GM19455 (cell line): ENCODE data around the gene CAPRIN1.
"Not testable (repeated sequence)": the region's sequence is repeated elsewhere in the genome, so short reads cannot be mapped to it uniquely, and the experiment has no call there.

Experiments
- ATAC-seq: cut with Tn5 transposase; IDR thresholded peaks from one replicate; pipeline ENCODE4 v1.9.1; 2021; ENCODE audit not compliant: unreplicated experiment

Gene CAPRIN1

GRCh38 chr11:34084637-34085036, 33.1 kb downstream of the CAPRIN1 start:
- no peak for ATAC-seq

GRCh38 chr11:34086554-34087283, 35.2 kb downstream of the CAPRIN1 start:
- ATAC-seq = no peak

DNA sequence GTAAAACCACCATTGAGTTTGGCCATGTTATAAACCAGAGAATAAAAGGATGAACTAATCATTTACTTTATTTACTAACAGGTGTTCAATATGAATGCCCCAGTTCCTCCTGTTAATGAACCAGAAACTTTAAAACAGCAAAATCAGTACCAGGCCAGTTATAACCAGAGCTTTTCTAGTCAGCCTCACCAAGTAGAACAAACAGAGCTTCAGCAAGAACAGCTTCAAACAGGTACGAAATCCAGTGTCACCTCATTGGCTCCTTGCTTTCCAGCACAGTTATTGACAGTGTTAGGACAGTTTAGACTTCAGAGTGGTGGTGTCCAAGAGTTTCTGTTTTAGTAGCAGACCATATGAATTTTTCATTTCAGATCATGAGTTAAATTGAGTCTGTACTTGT, 40.3 kb downstream of the CAPRIN1 start:
- no peak for ATAC-seq

- ATAC-seq = not testable (repeated sequence)
These were observed 43.4 kb downstream of the CAPRIN1 start for GRCh38 chr11:34094900-34095299.

- ATAC-seq = no peak
These were observed 47.3 kb downstream of the CAPRIN1 start for GRCh38 chr11:34098813-34099212.

DNA sequence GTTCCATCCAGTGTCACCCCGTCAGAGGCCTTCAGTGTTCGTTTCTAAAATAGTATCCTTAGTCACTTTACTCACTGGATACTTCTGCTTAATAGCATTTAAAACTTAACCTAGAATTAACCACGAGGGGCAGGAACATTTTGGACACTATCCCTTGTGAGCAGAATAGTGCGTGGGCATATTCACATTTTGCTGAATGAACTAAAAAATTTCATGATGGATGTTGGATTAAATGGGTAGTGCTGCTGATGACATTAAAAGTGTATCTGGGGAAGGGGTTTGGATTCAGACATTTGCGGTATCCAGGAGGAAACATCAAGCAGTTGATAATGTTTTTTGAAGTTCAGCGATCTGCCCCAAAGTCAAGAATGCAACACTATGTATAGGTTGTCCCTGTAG, 53.1 kb downstream of the CAPRIN1 start:
- ATAC-seq = no peak

- ATAC-seq = peak; percentile 86
These were observed 53.8 kb downstream of the CAPRIN1 start, which contains the start of gene NAT10 for GRCh38 chr11:34105079-34105956. Gene NAT10 (plus strand): TSS chr11:34105629. CDS start chr11:34108226, 2,597 bp downstream.

DNA sequence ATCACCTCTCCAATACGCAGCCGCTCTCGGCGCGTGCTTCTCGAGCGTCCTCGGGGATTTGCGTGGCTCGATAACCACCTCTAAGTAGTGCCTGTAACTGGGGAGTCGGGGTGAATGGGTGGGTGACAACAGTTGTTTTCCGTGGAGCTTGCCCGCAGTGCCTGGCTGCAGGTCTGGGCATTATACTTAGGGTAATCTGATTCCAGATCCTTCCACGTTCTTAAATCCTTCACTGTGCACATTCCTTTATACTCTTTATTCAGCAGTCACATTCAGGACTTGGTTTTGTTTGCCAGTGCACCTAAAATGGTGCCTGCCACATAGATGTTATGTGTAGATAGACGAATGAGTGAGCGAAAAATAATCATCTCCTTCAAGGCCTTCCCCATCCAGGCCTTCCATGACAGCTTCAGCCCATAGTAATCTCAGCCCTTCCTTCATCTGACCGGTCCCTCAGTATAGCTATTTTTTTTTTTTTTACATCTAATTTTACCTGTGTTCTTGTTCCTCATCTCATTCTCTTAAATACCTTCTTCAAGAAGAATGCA, 54.5 kb downstream of the CAPRIN1 start:
- ATAC-seq = no peak

DNA sequence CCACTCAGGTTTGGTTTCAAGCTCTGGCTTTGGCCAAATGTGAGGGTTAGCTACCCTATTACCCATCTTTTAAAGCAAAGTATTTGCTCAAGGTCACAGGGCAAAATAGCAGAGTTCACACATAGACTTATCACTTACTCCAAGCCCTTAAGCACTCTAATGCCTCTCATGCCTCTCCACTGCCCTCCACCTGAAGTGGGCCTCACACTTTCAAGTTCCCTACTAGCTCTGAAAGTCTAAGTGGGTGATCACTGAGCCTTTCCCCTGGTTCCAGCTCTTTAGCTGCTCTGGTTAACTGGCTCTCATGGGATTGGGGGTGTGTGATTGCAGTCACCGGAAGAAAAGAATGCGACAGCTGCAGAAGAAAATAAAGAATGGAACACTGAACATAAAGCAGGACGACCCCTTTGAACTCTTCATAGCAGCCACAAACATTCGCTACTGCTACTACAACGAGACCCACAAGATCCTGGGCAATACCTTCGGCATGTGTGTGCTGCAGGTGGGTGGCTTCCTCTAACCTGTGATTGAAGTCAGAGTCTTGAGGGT, 60.3 kb downstream of the CAPRIN1 start:
- no peak for ATAC-seq

DNA sequence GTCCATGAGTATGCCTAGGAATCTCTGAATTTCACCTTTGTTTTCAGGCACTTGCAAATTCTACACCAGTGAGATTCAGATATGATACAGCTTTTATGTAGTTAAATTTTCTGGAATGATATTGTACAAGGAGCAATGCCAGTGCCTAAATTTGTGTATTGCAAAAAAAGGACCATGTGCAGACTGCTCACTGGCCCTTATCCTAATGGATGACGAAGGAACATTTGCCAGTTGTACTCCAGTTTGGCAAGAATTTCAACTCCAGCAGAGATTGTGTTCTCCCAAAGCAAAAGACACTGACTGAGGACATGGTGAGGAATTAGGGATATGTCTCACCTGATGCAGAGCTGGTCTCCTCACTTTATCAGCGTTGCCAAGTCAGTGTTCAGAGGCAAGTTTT, 62.5 kb downstream of the CAPRIN1 start:
- ATAC-seq = no peak

- ATAC-seq = no peak
These were observed 62.9 kb downstream of the CAPRIN1 start for GRCh38 chr11:34114471-34114870.

- no peak for ATAC-seq
These were observed 69.1 kb downstream of the CAPRIN1 start for GRCh38 chr11:34120651-34121050.

DNA sequence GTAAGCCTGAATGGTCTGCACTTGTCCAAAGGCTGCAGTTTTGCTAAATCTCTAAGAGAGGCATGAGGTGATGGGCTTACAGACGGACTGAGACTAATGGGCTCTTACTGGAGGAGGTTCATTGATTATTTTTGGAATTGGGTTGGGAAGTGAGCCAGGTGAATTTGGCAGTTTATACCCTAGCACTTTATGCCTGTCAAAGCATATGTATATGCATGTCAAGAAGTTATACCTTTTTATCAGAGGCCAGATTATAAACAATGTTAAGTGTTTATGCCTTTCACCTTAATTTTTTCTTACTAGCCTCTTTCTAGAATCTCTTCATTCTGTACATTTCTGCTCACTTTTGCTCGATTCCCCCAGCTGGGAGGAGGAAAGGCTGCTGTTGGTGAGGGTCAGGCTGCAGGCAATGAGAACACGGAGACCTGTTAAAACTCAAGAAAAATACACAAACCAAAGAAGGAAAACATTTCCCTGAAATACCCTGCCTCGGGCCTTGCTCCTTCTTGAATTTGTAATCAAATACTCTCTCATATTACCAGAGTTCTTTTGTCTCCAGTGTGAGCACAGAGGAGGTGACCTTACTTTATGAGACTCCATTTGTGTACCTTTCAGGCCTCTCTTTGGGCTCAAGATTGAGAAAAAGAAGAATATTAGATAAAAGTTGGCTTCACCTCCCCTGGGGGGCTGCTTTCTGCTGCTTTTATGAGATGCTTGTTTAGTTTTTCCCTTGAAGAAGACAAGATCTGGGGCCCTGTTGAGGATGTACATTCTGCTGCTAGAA, 73.5 kb downstream of the CAPRIN1 start:
- no peak for ATAC-seq

GRCh38 chr11:34126959-34127848, 75.7 kb downstream of the CAPRIN1 start:
- no peak for ATAC-seq

DNA sequence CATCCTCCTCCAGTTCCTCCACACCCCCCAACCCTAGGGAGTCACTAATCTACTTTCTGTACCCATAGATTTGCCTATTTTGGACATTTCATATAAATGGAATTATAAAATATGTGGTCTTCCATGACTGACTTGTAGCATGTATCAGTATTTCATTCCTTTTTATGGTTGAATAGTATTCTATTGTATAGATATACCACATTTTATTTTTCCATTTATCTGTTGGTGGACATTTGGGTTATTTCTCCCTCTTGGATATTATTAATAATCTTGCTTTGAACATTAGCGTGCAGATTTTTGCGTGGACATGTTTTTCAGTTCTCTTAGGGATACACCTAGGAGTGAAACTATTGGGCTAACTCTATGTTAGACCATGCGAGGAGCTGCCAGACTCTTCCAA, 77.3 kb downstream of the CAPRIN1 start:
- ATAC-seq = no peak

DNA sequence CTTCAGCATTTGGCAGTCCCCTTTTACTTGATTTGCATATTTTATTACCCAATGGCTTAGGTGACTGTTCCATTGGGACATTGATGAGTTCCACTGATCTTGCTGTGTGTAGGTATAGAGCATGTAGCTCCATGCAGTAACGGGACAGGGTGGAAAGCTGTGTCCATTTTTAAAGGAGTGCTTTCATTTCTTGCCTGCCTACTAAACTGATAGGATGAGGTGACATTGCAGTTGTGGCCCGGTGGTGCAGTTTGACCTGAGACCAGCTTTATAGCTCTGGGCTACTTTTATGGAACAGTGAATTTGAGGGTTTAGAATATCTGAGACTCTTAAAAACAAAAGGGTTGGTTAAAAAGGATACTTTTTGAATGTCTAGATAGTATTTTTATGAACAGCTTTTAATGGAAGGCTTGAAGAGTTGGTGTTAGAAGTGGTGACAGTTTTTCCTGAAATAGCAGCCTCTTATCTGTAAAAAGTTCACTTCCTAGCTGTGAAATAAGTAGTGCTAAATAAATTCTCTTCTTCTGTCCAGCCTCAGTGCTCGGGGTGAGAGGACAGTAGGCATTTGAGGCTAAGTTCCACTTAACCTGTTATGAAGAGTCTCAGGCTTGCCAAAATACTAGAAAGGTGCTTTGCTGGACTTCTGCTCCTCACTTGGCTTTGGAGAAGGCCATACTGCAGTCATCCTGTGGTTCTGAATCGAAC, 80.9 kb downstream of the CAPRIN1 start:
- ATAC-seq = no peak

DNA sequence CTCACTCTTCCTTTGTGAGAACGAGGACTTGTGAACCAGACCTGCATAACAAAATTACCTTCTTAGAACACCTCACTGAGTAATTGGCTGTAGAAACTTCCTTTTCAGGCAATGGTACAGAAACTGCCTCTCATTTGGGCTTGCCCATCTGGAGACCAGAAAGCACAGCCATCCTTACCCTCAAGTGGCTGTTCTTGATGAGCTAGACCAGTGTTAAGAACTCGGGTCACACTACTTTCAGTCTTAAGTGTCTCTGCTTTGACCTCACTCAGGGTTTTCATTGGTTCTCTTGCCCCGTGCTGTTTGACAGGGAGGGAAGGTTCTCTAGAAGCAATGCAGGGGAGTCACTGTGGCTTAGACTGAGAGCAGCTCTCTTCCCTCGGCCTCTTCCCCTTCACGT, 83.2 kb downstream of the CAPRIN1 start:
- peak; percentile 59 for ATAC-seq

DNA sequence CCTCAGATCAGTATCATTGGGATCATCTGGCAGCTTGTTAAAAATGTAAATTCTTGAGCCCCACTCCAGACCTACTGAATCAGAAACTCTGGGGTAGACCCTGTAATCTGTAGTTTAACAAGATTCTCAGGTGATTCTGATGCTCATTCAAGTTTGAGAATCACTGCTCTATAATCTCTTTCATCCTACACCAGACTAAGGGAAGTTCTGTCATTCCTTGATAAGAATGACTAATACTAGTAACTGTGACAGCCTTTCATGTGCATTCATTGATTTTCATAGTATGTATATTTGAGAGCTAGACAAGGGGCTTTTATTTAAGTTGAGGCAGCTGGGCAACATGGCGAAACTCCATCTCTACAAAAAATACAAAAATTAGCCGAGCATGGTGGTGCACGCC, 83.9 kb downstream of the CAPRIN1 start:
- no peak for ATAC-seq

GRCh38 chr11:34136420-34136819, 84.9 kb downstream of the CAPRIN1 start:
- no peak for ATAC-seq
